Activated CD8-positive, alpha-beta memory T cell treated with anti-CD3 and anti-CD28 coated beads for 36 hours (primary cell): ENCODE results near the gene ZDHHC23. TPM values are rescaled to one million over a fixed set of nuclear protein-coding genes. Genes with fewer than 3 reads are reported as not detected.

Experiments used
- CTCF ChIA-PET: fragments of 350-600 bp; sonication (Branson Sonifier 250); formaldehyde crosslinking; loops from one replicate; lab custom pipeline; 2021; ENCODE audit warnings: antibody characterized with exemption; lab: Charles Lee
- POLR2A ChIA-PET: fragments of 350-600 bp; sonication (Branson Sonifier 250); formaldehyde crosslinking; loops from one replicate; lab custom pipeline; 2021; ENCODE audit warnings: antibody characterized with exemption; lab: Charles Lee
- total RNA-seq, 2 experiments: library from RNA; stranded (reverse); gene quantifications; one replicate each; pipeline ENCODE4 v1.2.3, GENCODE V29; 2021

The ZDHHC23 gene
- 1 to 10 TPM; 3.9 to 4.1 TPM for total RNA-seq

- ChIA-PET POLR2A (interaction anchor here (1.0 kb wide), 1 partner anchor 34 kb away, joined by 3 read pairs; no protein-coding TSS in a partner anchor), CTCF (no interaction called here)
Measured at GRCh38 chr3:113947372-113948014, at the start of gene ZDHHC23. Gene ZDHHC23 (plus strand): TSS chr3:113948013. CDS start chr3:113948803, 790 bp downstream.

GRCh38 chr3:113898892-113899291 is 48.9 kb upstream of the ZDHHC23 start:
- POLR2A ChIA-PET, result no interaction called here
- CTCF ChIA-PET, result no interaction called here

- ChIA-PET POLR2A (no interaction called here), CTCF (no interaction called here)
Measured at GRCh38 chr3:113906568-113907140, 41.2 kb upstream of the ZDHHC23 start.

GRCh38 chr3:113908133-113908532 is 39.7 kb upstream of the ZDHHC23 start:
- POLR2A ChIA-PET, result no interaction called here
- CTCF ChIA-PET, result no interaction called here

GRCh38 chr3:113910966-113911365 is 36.8 kb upstream of the ZDHHC23 start:
- ChIA-PET POLR2A (no interaction called here), CTCF (interaction anchor here (0.6 kb wide), 1 partner anchor 76 kb away, joined by 3 read pairs; no protein-coding TSS in a partner anchor)

GRCh38 chr3:113912552-113913236 is 35.1 kb upstream of the ZDHHC23 start:
- ChIA-PET POLR2A (no interaction called here), CTCF (interaction anchor here (0.6 to 1.4 kb wide), 5 partner anchors 67 to 601 kb away, joined by 3 to 7 read pairs (median 5); no protein-coding TSS in a partner anchor)

GRCh38 chr3:113914646-113915045 is 33.2 kb upstream of the ZDHHC23 start:
- CTCF ChIA-PET, result no interaction called here
- POLR2A ChIA-PET, result no interaction called here

GRCh38 chr3:113927556-113927955 is 20.3 kb upstream of the ZDHHC23 start:
- CTCF ChIA-PET, result no interaction called here
- POLR2A ChIA-PET, result no interaction called here

- CTCF ChIA-PET, result no interaction called here
Measured at GRCh38 chr3:113946831-113947230, 982 bp upstream of the ZDHHC23 start.

GRCh38 chr3:113948015-113948917 is 453 bp downstream of the ZDHHC23 start:
- CTCF ChIA-PET, result no interaction called here

More at GRCh38 chr3:113946831-113947230, 982 bp upstream of the ZDHHC23 start:
- POLR2A ChIA-PET, result interaction anchor here (1.0 kb wide), 1 partner anchor 35 kb away, joined by 3 read pairs; no protein-coding TSS in a partner anchor

GRCh38 chr3:113952921-113953320 is 5.1 kb downstream of the ZDHHC23 start:
- POLR2A ChIA-PET, result no interaction called here

More at GRCh38 chr3:113948015-113948917, 453 bp downstream of the ZDHHC23 start:
- POLR2A ChIA-PET, result no interaction called here

GRCh38 chr3:113953677-113954076 is 5.9 kb downstream of the ZDHHC23 start:
- CTCF ChIA-PET, result no interaction called here
- POLR2A ChIA-PET, result no interaction called here

More at GRCh38 chr3:113952921-113953320, 5.1 kb downstream of the ZDHHC23 start:
- CTCF ChIA-PET, result no interaction called here

GRCh38 chr3:113954091-113954685 is 6.4 kb downstream of the ZDHHC23 start:
- POLR2A ChIA-PET, result no interaction called here
- CTCF ChIA-PET, result no interaction called here

GRCh38 chr3:113963879-113964278 is 16.1 kb downstream of the ZDHHC23 start:
- POLR2A ChIA-PET, result interaction anchor here (0.7 kb wide), 1 partner anchor 1230 kb away, joined by 6 read pairs; no protein-coding TSS in a partner anchor
- CTCF ChIA-PET, result no interaction called here

- ChIA-PET CTCF (no interaction called here), POLR2A (no interaction called here)
Measured at GRCh38 chr3:113966172-113966571, 18.4 kb downstream of the ZDHHC23 start.

GRCh38 chr3:113968986-113969385 is 21.2 kb downstream of the ZDHHC23 start:
- POLR2A ChIA-PET, result no interaction called here
- CTCF ChIA-PET, result interaction anchor here (0.7 kb wide), 1 partner anchor 13 kb away, joined by 3 read pairs; no protein-coding TSS in a partner anchor

- CTCF ChIA-PET, result no interaction called here
- POLR2A ChIA-PET, result no interaction called here
Measured at GRCh38 chr3:113977822-113978221, 30.0 kb downstream of the ZDHHC23 start.

GRCh38 chr3:113979916-113980315 is 32.1 kb downstream of the ZDHHC23 start:
- POLR2A ChIA-PET, result no interaction called here
- CTCF ChIA-PET, result no interaction called here

GRCh38 chr3:113981803-113982202 is 34.0 kb downstream of the ZDHHC23 start:
- ChIA-PET CTCF (interaction anchor here (1.1 kb wide), 1 partner anchor 137 kb away, joined by 3 read pairs; no protein-coding TSS in a partner anchor), POLR2A (interaction anchor here (1.1 kb wide), 1 partner anchor 34 kb away, joined by 3 read pairs; no protein-coding TSS in a partner anchor)
